Measurements from ENCODE around the gene PMEPA1.

DNA sequence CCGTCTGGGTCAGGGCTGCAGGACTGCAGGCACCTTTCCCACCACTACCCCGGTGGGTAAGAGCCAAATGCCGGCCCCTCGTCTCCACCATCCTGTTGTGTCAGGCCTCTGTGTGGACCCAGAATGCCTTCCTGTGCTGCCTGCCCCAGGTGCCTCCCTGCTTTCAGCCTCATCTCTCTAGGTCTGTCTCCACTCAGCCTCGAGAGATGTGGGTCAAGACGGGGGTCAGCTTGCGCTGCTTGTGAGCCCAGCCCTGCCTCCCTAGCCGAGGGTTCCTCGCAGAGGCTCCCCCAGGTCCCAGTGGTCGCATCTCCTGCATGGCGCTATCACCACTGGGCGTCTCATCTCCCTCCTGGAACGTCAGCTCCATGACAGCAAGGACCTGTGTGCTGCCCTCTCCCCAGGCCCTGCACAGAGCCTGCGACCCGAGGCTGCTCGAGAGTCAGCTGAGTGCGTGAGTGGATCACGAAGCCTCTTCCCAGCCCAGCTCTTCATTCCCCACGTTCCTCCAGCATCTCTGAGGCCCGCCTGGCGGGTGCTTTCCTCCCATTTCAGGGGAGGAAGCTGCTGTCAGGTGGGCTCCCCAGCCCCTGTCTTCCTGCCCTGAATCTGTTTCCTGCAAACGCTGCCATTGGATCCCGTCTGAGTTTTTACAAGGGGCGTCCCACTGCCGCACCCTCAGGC, 50.8 kb downstream of the PMEPA1 start:
- TF ChIP-seq EZH2phosphoT487 (IDR thresholded peaks at IDR 0.05; ENCODE audit: insufficient read depth, low read depth) (no peak), EZH2 (IDR thresholded peaks at IDR 0.05; ENCODE audit: insufficient read depth, poor library complexity, severe bottlenecking) (no peak)
